Caco-2 (cell line): ENCODE results near the gene AGRN. TPM values are rescaled to one million over a fixed set of nuclear protein-coding genes. Genes with fewer than 3 reads are reported as not detected.

Experiments used
- BruUV-seq: library from RNA; stranded (reverse); fragments of 400-500 nt; replicated peaks from 2 replicates; lab custom pipeline; 2021; lab: Mats Ljungman, UMichigan
- CTCF ChIA-PET: fragments of 300-600 bp; sonication (Branson Sonifier 250); formaldehyde crosslinking; loops from one replicate; lab custom pipeline; 2022; ENCODE audit warnings: antibody characterized with exemption; lab: Charles Lee
- POLR2A ChIA-PET: fragments of 300-600 bp; sonication (Branson Sonifier 250); formaldehyde crosslinking; loops from one replicate; lab custom pipeline; 2022; ENCODE audit warnings: antibody characterized with exemption; lab: Charles Lee
- DNase-seq, 2 experiments: peaks; one replicate each; pipeline versions ENCODE4 v3.0.0 to v3.0.0-alpha.2; 2020 to 2022
- H3K27me3 ChIP-seq: replicated peaks from 2 replicates; pipeline ENCODE4 v1.6.0; 2011; ENCODE audit warnings: low read length; ENCODE audit not compliant: control insufficient read depth, insufficient read depth
- H3K36me3 ChIP-seq: 2 replicates; pipeline ENCODE4 v1.5.1; 2011; ENCODE audit warnings: low read length; ENCODE audit not compliant: control insufficient read depth, insufficient read depth
- H3K4me1 ChIP-seq: fragments of 250-450 bp; sonication (Bioruptor Pico); 2 replicates; pipeline ENCODE4 v1.5.1; 2020; ENCODE audit warnings: mild to moderate bottlenecking
- H3K4me3 ChIP-seq: 2 replicates; pipeline ENCODE4 v1.5.1; 2011; ENCODE audit warnings: low read depth, mild to moderate bottlenecking, control low read depth, low read length
- H3K9me3 ChIP-seq: fragments of 250-450 bp; sonication (Bioruptor Pico); 2 replicates; pipeline ENCODE4 v1.5.1; 2020; ENCODE audit warnings: mild to moderate bottlenecking, moderate library complexity
- H3K27ac Mint-ChIP-seq: one replicate; pipeline ENCODE4 v1.8.0; 2022; ENCODE audit warnings: mixed read lengths; ENCODE audit not compliant: unreplicated experiment
- H3K27me3 Mint-ChIP-seq: one replicate; pipeline ENCODE4 v1.8.0; 2022; ENCODE audit warnings: mixed read lengths; ENCODE audit not compliant: insufficient read depth, unreplicated experiment
- H3K36me3 Mint-ChIP-seq: one replicate; pipeline ENCODE4 v1.8.0; 2022; ENCODE audit warnings: mild to moderate bottlenecking, mixed read lengths; ENCODE audit not compliant: insufficient read depth, unreplicated experiment
- H3K4me1 Mint-ChIP-seq: one replicate; pipeline ENCODE4 v1.8.0; 2022; ENCODE audit warnings: low read depth, mixed read lengths; ENCODE audit not compliant: unreplicated experiment
- H3K4me3 Mint-ChIP-seq: one replicate; pipeline ENCODE4 v1.8.0; 2022; ENCODE audit warnings: mild to moderate bottlenecking, moderate library complexity, mixed read lengths; ENCODE audit not compliant: unreplicated experiment
- H3K9me3 Mint-ChIP-seq: one replicate; pipeline ENCODE4 v1.8.0; 2022; ENCODE audit warnings: mixed read lengths; ENCODE audit not compliant: unreplicated experiment
- CTCF ChIP-seq, 2 experiments: fragments of 200-600 bp in 1 of 2; IDR thresholded peaks; 1 replicate in 1 of 2; 2 replicates in 1 of 2; pipeline versions ENCODE4 v1.5.1 to v1.8.0; 2011 to 2022; ENCODE audit warnings: antibody characterized with exemption in 1 of 2, control low read depth in 1 of 2, inconsistent platforms in 1 of 2, low read depth in 1 of 2, low read length in 1 of 2, mild to moderate bottlenecking in 1 of 2, moderate library complexity in 1 of 2; ENCODE audit not compliant: insufficient read depth in 1 of 2, severe bottlenecking in 1 of 2, unreplicated experiment in 1 of 2
- intact Hi-C: fragments of 100-400 bp; cut with micrococcal nuclease; formaldehyde crosslinking; loops from one replicate; pipeline ENCODE4 v1.10.0; 2022; ENCODE audit not compliant: unreplicated experiment
- total RNA-seq: library from RNA; stranded (reverse); gene quantifications from 2 replicates; pipeline ENCODE4 v1.2.3, GENCODE V29; 2022

The AGRN gene
- total RNA-seq, 1 experiment from 2014 or later: 176 TPM

GRCh38 chr1:1092149-1092855 lies 72.4 kb downstream of the AGRN start:
- Mint-ChIP-seq H3K27me3 (no peaks in the 10 kb centered on the region), H3K36me3 (peaks cover 16% of the 10 kb centered on the region), H3K4me3 (no peak overlapping the region), H3K9me3 (no peaks in the 10 kb centered on the region), H3K4me1 (no peaks in the 10 kb centered on the region), H3K27ac (no peak overlapping the region)
- POLR2A ChIA-PET: no interaction called here
- no TSS peak for BruUV-seq
- Histone ChIP-seq H3K36me3 (no peaks in the 10 kb centered on the region; the same call in 1 of the 2 replicates), H3K4me3 (no peak overlapping the region), H3K27me3 (no peaks in the 10 kb centered on the region), H3K9me3 (no peaks in the 10 kb centered on the region), H3K4me1 (no peaks in the 10 kb centered on the region)
- DNase-seq: no peak
- CTCF ChIA-PET: no interaction called here
- TF ChIP-seq CTCF (IDR thresholded peaks at IDR 0.05; ENCODE audit: insufficient read depth in 1 of 2, low read depth in 1 of 2, low read length in 1 of 2, severe bottlenecking in 1 of 2, unreplicated experiment in 1 of 2): no peak
- intact Hi-C loops: no loop called here

GRCh38 chr1:1092894-1093609 lies 73.1 kb downstream of the AGRN start:
- no peaks in the 10 kb centered on the region for H3K9me3 ChIP-seq
- no peaks in the 10 kb centered on the region for H3K4me1 ChIP-seq
- ChIA-PET POLR2A (no interaction called here), CTCF (no interaction called here)
- no peak overlapping the region for H3K4me3 Mint-ChIP-seq
- H3K27me3 Mint-ChIP-seq: no peaks in the 10 kb centered on the region
- intact Hi-C loops: no loop called here
- no peaks in the 10 kb centered on the region for H3K4me1 Mint-ChIP-seq
- no peaks in the 10 kb centered on the region for H3K27me3 ChIP-seq
- H3K4me3 ChIP-seq: no peak overlapping the region
- H3K9me3 Mint-ChIP-seq: no peaks in the 10 kb centered on the region
- DNase-seq: no peak
- H3K27ac Mint-ChIP-seq: no peak overlapping the region
- H3K36me3 Mint-ChIP-seq: peaks cover 16% of the 10 kb centered on the region
- no peaks in the 10 kb centered on the region; the same call in 1 of the 2 replicates for H3K36me3 ChIP-seq
- BruUV-seq: no TSS peak
- TF ChIP-seq CTCF (IDR thresholded peaks at IDR 0.05; ENCODE audit: insufficient read depth in 1 of 2, low read depth in 1 of 2, low read length in 1 of 2, severe bottlenecking in 1 of 2, unreplicated experiment in 1 of 2): no peak

DNA sequence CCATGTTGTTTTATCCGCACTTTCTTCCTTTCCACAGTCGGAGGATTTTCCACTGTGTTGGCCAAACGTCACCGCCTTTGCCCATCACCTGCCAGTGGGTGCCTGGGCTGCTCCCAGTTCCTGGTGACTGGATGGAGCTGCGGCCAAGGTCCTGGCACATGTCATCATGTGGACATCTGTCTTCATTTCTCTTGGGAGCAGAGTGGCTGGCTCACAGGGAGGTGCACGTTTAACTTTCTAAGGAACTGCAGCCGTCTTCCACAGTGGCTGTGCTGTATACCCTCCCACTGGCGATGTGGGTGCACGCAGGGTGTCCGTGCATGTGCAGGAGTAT lies 73.7 kb downstream of the AGRN start:
- H3K4me3 ChIP-seq: no peak overlapping the region
- POLR2A ChIA-PET: no interaction called here
- no peaks in the 10 kb centered on the region for H3K4me1 Mint-ChIP-seq
- no peak overlapping the region for H3K4me3 Mint-ChIP-seq
- no peaks in the 10 kb centered on the region; the same call in 1 of the 2 replicates for H3K36me3 ChIP-seq
- CTCF ChIA-PET: no interaction called here
- H3K4me1 ChIP-seq: no peaks in the 10 kb centered on the region
- no peak overlapping the region for H3K27ac Mint-ChIP-seq
- no peaks in the 10 kb centered on the region for H3K27me3 ChIP-seq
- no peak for DNase-seq
- peaks cover 11% of the 10 kb centered on the region for H3K36me3 Mint-ChIP-seq
- no peak for TF ChIP-seq CTCF (IDR thresholded peaks at IDR 0.05; ENCODE audit: insufficient read depth in 1 of 2, low read depth in 1 of 2, low read length in 1 of 2, severe bottlenecking in 1 of 2, unreplicated experiment in 1 of 2)
- intact Hi-C loops: no loop called here
- BruUV-seq: no TSS peak
- no peaks in the 10 kb centered on the region for H3K9me3 Mint-ChIP-seq
- H3K9me3 ChIP-seq: no peaks in the 10 kb centered on the region
- H3K27me3 Mint-ChIP-seq: no peaks in the 10 kb centered on the region
